ENCODE results near the gene EEFSEC.

DNA sequence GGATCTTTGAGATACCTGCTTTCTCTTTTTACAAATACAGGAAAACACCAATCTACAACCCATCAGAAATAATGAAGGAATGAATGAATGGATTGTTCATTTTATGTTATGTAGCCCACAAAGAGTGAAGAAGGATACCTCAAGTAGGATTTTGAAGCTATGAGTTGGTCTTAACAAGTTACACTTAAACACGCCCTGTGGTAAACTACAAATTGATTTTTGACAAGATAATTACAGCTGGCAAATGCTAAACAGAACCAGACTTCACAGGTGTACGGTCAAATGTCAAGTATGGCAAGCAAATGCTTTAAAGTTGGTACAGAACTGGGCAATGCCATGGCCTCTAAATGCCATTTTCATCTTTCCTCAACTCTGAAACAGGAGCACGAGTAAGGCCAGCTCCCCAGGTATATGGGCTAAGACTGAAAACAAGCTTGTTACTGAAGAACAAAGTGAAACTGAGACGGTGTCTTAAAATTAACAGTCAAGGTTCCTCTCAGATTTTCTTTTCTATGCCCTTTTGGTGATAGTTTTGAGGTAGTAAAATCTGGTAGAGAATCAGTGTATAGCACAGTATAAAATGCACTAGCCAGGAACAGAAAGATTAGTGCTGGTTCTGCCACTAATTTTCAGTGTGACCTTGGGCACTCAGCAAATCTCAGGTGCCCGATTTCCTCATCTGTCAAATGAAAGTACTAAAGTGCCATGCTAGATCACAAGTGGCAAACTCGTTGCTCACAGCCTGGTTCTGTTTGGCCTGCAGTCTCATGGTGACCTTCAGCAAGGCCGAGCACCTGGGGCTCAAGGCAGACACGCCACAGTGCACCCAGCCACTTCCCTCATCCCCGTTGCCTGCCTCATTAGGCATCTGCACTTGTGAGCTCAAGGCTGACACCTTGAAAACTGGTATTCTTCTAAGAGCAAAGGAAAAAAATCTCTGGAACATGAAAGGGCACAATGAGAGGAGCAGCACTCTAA lies 39.2 kb upstream of the EEFSEC start:
- TF ChIP-seq POLR2AphosphoS5 (IDR thresholded peaks at IDR 0.05): no peak
- TF ChIP-seq, protein P1, sequence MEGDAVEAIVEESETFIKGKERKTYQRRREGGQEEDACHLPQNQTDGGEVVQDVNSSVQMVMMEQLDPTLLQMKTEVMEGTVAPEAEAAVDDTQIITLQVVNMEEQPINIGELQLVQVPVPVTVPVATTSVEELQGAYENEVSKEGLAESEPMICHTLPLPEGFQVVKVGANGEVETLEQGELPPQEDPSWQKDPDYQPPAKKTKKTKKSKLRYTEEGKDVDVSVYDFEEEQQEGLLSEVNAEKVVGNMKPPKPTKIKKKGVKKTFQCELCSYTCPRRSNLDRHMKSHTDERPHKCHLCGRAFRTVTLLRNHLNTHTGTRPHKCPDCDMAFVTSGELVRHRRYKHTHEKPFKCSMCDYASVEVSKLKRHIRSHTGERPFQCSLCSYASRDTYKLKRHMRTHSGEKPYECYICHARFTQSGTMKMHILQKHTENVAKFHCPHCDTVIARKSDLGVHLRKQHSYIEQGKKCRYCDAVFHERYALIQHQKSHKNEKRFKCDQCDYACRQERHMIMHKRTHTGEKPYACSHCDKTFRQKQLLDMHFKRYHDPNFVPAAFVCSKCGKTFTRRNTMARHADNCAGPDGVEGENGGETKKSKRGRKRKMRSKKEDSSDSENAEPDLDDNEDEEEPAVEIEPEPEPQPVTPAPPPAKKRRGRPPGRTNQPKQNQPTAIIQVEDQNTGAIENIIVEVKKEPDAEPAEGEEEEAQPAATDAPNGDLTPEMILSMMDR (IDR thresholded peaks at IDR 0.05): no peak
- TF ChIP-seq EP300 (IDR thresholded peaks at IDR 0.05): no peak
- TF ChIP-seq POLR2A (IDR thresholded peaks at IDR 0.05; ENCODE audit: low read depth): no peak
